HUES64 (cell line): ENCODE results near the gene PPP1R10.

Experiments used
- H3K27ac ChIP-seq: 2 replicates; pipeline ENCODE4 v1.7.0; 2013; ENCODE audit warnings: low read depth, low read length, inconsistent platforms
- H3K27me3 ChIP-seq: 2 replicates; pipeline ENCODE4 v1.6.1; 2013; ENCODE audit warnings: mild to moderate bottlenecking, low read length; ENCODE audit not compliant: insufficient read depth
- H3K36me3 ChIP-seq: 2 replicates; pipeline ENCODE4 v1.6.1; 2013; ENCODE audit warnings: mild to moderate bottlenecking, low read length; ENCODE audit not compliant: insufficient read depth
- H3K4me1 ChIP-seq: 2 replicates; pipeline ENCODE4 v1.6.1; 2013; ENCODE audit warnings: mild to moderate bottlenecking, low read length, moderate library complexity; ENCODE audit not compliant: insufficient read depth
- H3K4me3 ChIP-seq: 2 replicates; pipeline ENCODE4 v1.5.1; 2013; ENCODE audit warnings: mild to moderate bottlenecking, low read length, moderate library complexity
- H3K9ac ChIP-seq: 2 replicates; pipeline ENCODE4 v1.6.1; 2013; ENCODE audit warnings: mild to moderate bottlenecking, low read depth, low read length
- H3K9me3 ChIP-seq: 2 replicates; pipeline ENCODE4 v1.6.1; 2013; ENCODE audit warnings: low read depth, low read length; ENCODE audit not compliant: insufficient read depth
- WGBS: fragments of 150-250, 120-280 bp; methylation state at CpG from one replicate; pipeline ENCODE4 v1.1.7; 2013; ENCODE audit warnings: missing lambda C conversion rate; 5-methylcytosine and 5-hydroxymethylcytosine counted together

Gene PPP1R10

GRCh38 chr6:30646450-30647241 is 29.6 kb upstream of the PPP1R10 start, which contains the start of gene C6orf136:
C6orf136 (plus strand) TSS chr6:30647133; CDS start chr6:30647232, 99 bp downstream.
- peaks cover 38% of the 10 kb centered on the region for H3K36me3 ChIP-seq
- 10% methylated on average over 35 of the region's 37 CpGs for WGBS

GRCh38 chr6:30645989-30646388 is 28.9 kb upstream of the PPP1R10 start:
- no peaks in the 10 kb centered on the region for H3K9me3 ChIP-seq
- H3K4me1 ChIP-seq, result peaks cover 6% of the 10 kb centered on the region
- WGBS, result 84% methylated on average over 1 of the region's 1 CpG
- peak overlapping the region; percentile 16; the same call in 1 of the 2 replicates for H3K27ac ChIP-seq
- no peaks in the 10 kb centered on the region for H3K27me3 ChIP-seq
- peak overlapping the region; percentile 30; the same call in 1 of the 2 replicates for H3K9ac ChIP-seq
- H3K36me3 ChIP-seq, result peaks cover 38% of the 10 kb centered on the region
- peak overlapping the region; percentile 100 for H3K4me3 ChIP-seq

More at GRCh38 chr6:30646450-30647241, 29.6 kb upstream of the PPP1R10 start, which contains the start of gene C6orf136:
- peak within 1 kb of the TSS; percentile 93 for H3K27ac ChIP-seq
- H3K4me3 ChIP-seq, result peak within 1 kb of the TSS; percentile 100
- no peaks in the 10 kb centered on the region for H3K27me3 ChIP-seq
- peaks cover 6% of the 10 kb centered on the region for H3K4me1 ChIP-seq
- peak within 1 kb of the TSS; percentile 96 for H3K9ac ChIP-seq
- no peaks in the 10 kb centered on the region for H3K9me3 ChIP-seq

- Histone ChIP-seq H3K9ac (no peak overlapping the region), H3K27me3 (no peaks in the 10 kb centered on the region), H3K9me3 (no peaks in the 10 kb centered on the region), H3K4me3 (no peak overlapping the region), H3K4me1 (peaks cover 6% of the 10 kb centered on the region), H3K27ac (no peak overlapping the region), H3K36me3 (peaks cover 46% of the 10 kb centered on the region)
- WGBS, result 89% methylated on average over 5 of the region's 5 CpGs
These were observed 27.7 kb upstream of the PPP1R10 start for GRCh38 chr6:30644769-30645168.

GRCh38 chr6:30643656-30644055 is 26.6 kb upstream of the PPP1R10 start:
- WGBS, result 97% methylated on average over 2 of the region's 2 CpGs
- Histone ChIP-seq H3K4me3 (no peak overlapping the region), H3K27ac (no peak overlapping the region), H3K36me3 (peaks cover 52% of the 10 kb centered on the region), H3K27me3 (no peaks in the 10 kb centered on the region), H3K4me1 (peaks cover 6% of the 10 kb centered on the region), H3K9ac (no peak overlapping the region), H3K9me3 (no peaks in the 10 kb centered on the region)

- H3K4me3 ChIP-seq, result no peak overlapping the region
- no peak overlapping the region for H3K9ac ChIP-seq
- 100% methylated on average over 1 of the region's 1 CpG for WGBS
- peaks cover 2% of the 10 kb centered on the region for H3K4me1 ChIP-seq
- no peaks in the 10 kb centered on the region for H3K9me3 ChIP-seq
- H3K27ac ChIP-seq, result no peak overlapping the region
- H3K27me3 ChIP-seq, result no peaks in the 10 kb centered on the region
- peaks cover 58% of the 10 kb centered on the region for H3K36me3 ChIP-seq
These were observed 24.0 kb upstream of the PPP1R10 start for GRCh38 chr6:30641048-30641447.

GRCh38 chr6:30640481-30640880 is 23.4 kb upstream of the PPP1R10 start:
- Histone ChIP-seq H3K27ac (no peak overlapping the region), H3K27me3 (no peaks in the 10 kb centered on the region), H3K9ac (no peak overlapping the region), H3K9me3 (no peaks in the 10 kb centered on the region), H3K4me3 (no peak overlapping the region), H3K4me1 (no peaks in the 10 kb centered on the region), H3K36me3 (peaks cover 60% of the 10 kb centered on the region)
- WGBS, result 94% methylated on average over 10 of the region's 10 CpGs

GRCh38 chr6:30635834-30636233 is 18.8 kb upstream of the PPP1R10 start:
- H3K36me3 ChIP-seq, result peaks cover 56% of the 10 kb centered on the region
- H3K4me1 ChIP-seq, result no peaks in the 10 kb centered on the region
- no peaks in the 10 kb centered on the region for H3K27me3 ChIP-seq
- no peak overlapping the region for H3K4me3 ChIP-seq
- WGBS, result 94% methylated on average over 3 of the region's 3 CpGs
- no peaks in the 10 kb centered on the region for H3K9me3 ChIP-seq
- no peak overlapping the region for H3K27ac ChIP-seq
- no peak overlapping the region for H3K9ac ChIP-seq

- Histone ChIP-seq H3K27ac (peak within 1 kb of the TSS; percentile 75), H3K4me1 (peaks cover 4% of the 10 kb centered on the region; the same call in 1 of the 2 replicates), H3K9me3 (no peaks in the 10 kb centered on the region), H3K9ac (peak within 1 kb of the TSS; percentile 86), H3K27me3 (no peaks in the 10 kb centered on the region), H3K4me3 (peak within 1 kb of the TSS; percentile 82), H3K36me3 (peaks cover 80% of the 10 kb centered on the region)
- 7% methylated on average over 36 of the region's 36 CpGs for WGBS
These were observed 9.7 kb upstream of the PPP1R10 start, which contains the start of gene ATAT1 for GRCh38 chr6:30626484-30627366. ATAT1 (plus strand) TSS chr6:30626874.

- Histone ChIP-seq H3K4me1 (peaks cover 4% of the 10 kb centered on the region; the same call in 1 of the 2 replicates), H3K27ac (no peak overlapping the region), H3K36me3 (peaks cover 80% of the 10 kb centered on the region), H3K27me3 (no peaks in the 10 kb centered on the region), H3K4me3 (no peak overlapping the region), H3K9me3 (no peaks in the 10 kb centered on the region), H3K9ac (no peak overlapping the region)
- WGBS, result 95% methylated on average over 8 of the region's 8 CpGs
These were observed 8.5 kb upstream of the PPP1R10 start for GRCh38 chr6:30625511-30625910.

- Histone ChIP-seq H3K36me3 (peaks cover 63% of the 10 kb centered on the region), H3K9me3 (no peaks in the 10 kb centered on the region), H3K9ac (no peak overlapping the region), H3K27ac (no peak overlapping the region), H3K27me3 (no peaks in the 10 kb centered on the region), H3K4me3 (no peak overlapping the region), H3K4me1 (peaks cover 5% of the 10 kb centered on the region)
- 98% methylated on average over 11 of the region's 11 CpGs for whole genome bisulfite sequencing
These were observed 2.5 kb upstream of the PPP1R10 start for GRCh38 chr6:30619561-30619960.
